Loucy (cell line): ENCODE measurements around the gene CAMTA1.

Experiments
- CTCF ChIP-seq: fragments of 200-600 bp; sonication (generic); conservative IDR thresholded peaks from 2 replicates; pipeline ENCODE4 v1.5.1; 2014; ENCODE audit warnings: mild to moderate bottlenecking, antibody characterized with exemption, low read length
- EZH2phosphoT487 ChIP-seq: fragments of 200-600 bp; IDR thresholded peaks from 2 replicates; pipeline ENCODE4 v1.6.1; 2018; ENCODE audit warnings: antibody characterized with exemption, mild to moderate bottlenecking, moderate library complexity, borderline replicate concordance

- TF ChIP-seq CTCF (no peak), EZH2phosphoT487 (no peak)
These were observed 906.8 kb downstream of the CAMTA1 start for GRCh38 chr1:7692005-7692404.
